Adrenal gland (tissue), 12 donors: Measurements from ENCODE around the gene PHF12. TPM values are rescaled to one million over a fixed set of nuclear protein-coding genes. Genes with fewer than 3 reads are reported as not detected.

ENCODE experiments used
- DNase-seq, 7 donors: peaks; one replicate each; pipeline ENCODE4 v3.0.0-alpha.2; 2019 to 2020
- H3K27ac ChIP-seq, 5 donors: fragments of 200-600 bp; sonication (generic) in 4 of 5; 1 replicate in 3 of 5; 2 replicates in 2 of 5; pipeline versions ENCODE4 v1.5.1 to v1.8.0; 2016 to 2020; ENCODE audit warnings: mild to moderate bottlenecking in 1 of 5
- H3K27me3 ChIP-seq: fragments of 200-600 bp; 2 replicates; pipeline ENCODE4 v1.8.0; 2021
- H3K36me3 ChIP-seq, 2 donors: fragments of 200-600 bp; replicated peaks in 1 of 2; 1 replicate in 1 of 2; 2 replicates in 1 of 2; pipeline versions ENCODE4 v1.5.1 to v1.8.0; 2018 to 2022
- H3K4me1 ChIP-seq, 2 donors: fragments of 200-600 bp; replicated peaks in 1 of 2; 1 replicate in 1 of 2; 2 replicates in 1 of 2; pipeline versions ENCODE4 v1.5.1 to v1.8.0; 2018 to 2021
- H3K4me3 ChIP-seq, 4 donors: fragments of 200-600 bp; sonication (generic) in 3 of 4; one replicate each; pipeline ENCODE4 v1.5.1; 2016 to 2018
- H3K9me3 ChIP-seq, 3 donors: fragments of 200-600 bp; sonication (generic) in 1 of 3; replicated peaks in 1 of 3; 1 replicate in 2 of 3; 2 replicates in 1 of 3; pipeline versions ENCODE4 v1.5.1 to v1.8.0; 2016 to 2021
- POLR2A ChIP-seq, 2 donors: fragments of 450-650 bp; IDR thresholded peaks; one replicate each; pipeline ENCODE4 v1.6.1; 2017; ENCODE audit warnings: antibody characterized with exemption in 2 of 2, mild to moderate bottlenecking in 2 of 2, moderate library complexity in 1 of 2
- WGBS, 4 donors: extraction: QIAGEN DNeasy Blood & Tissue Kit in 2 of 4; methylation state at CpG; one replicate each; pipeline versions ENCODE4 v1.1.5 to v1.1.7; 2013 to 2017; 5-methylcytosine and 5-hydroxymethylcytosine counted together
- intact Hi-C, 2 donors: fragments of 100-400 bp; cut with DNase I; formaldehyde crosslinking; loops; one replicate each; pipeline versions ENCODE4 v1.14.1 to v1.15.0; 2022 to 2023
- polyA plus RNA-seq, 3 donors: library from polyadenylated mRNA; stranded (reverse); fragments of 200-250 nt in 2 of 3; fragments of 350-450 nt in 1 of 3; fragmentation: Illumina TruSeq in 1 of 3; extraction: RNeasy Lipid Tissue Mini Kit (QIAGEN cat#74804) in 1 of 3; gene quantifications; one replicate each; pipeline ENCODE4 v1.2.3, GENCODE V29; 2013 to 2014
- total RNA-seq, 9 donors: library from RNA; depleted of rRNA in 4 of 9; stranded (reverse); fragments of >200 nt in 4 of 9; fragments of 120-200 nt in 1 of 9; fragmentation: NEBNext Ultra II Directional in 1 of 9; extraction: Animal tissue kit (Norgen Biotek cat#: 25700) in 1 of 9; gene quantifications; one replicate each; pipeline versions ENCODE4 v1.1.0 to v1.2.4, GENCODE V29; 2013 to 2023
- TF ChIP-seq, protein P1 (sequence below), 6 experiments: fragments of 450-650 bp in 4 of 6; fragments of 200-600 bp in 2 of 6; sonication (generic) in 1 of 6; IDR thresholded peaks; 1 replicate in 5 of 6; 2 replicates in 1 of 6; pipeline versions ENCODE4 v1.5.1 to v1.8.0; 2016 to 2021; ENCODE audit warnings: antibody characterized with exemption in 6 of 6, mild to moderate bottlenecking in 2 of 6, moderate library complexity in 1 of 6
- donor health status: healthy with polysubstance abuse.
- donor health status: Bipolar disorder and iron deficiency.
- donor health status: DM: yes; HTN: yes; CAD: no.
- donor health status: DM: no; HTN: no; CAD: no.
- donor health status: DM: no; HTN: no; CAD: no.
- donor health status: DM: yes; HTN: yes; CAD: no.

PHF12 gene
- total and polyA plus RNA-seq, 12 donors = 14.4 to 47.9 (median 26.3) TPM

- Histone ChIP-seq H3K9me3 (no peaks in the 10 kb centered on the region), H3K27me3 (no peaks in the 10 kb centered on the region), H3K36me3 (no peaks in the 10 kb centered on the region), H3K4me3 (no peak overlapping the region), H3K27ac (no peak overlapping the region), H3K4me1 (no peaks in the 10 kb centered on the region)
- WGBS, 4 donors = 76 to 84% (median 79%) methylated on average over 7 of the region's 7 CpGs
- TF ChIP-seq, protein P1, sequence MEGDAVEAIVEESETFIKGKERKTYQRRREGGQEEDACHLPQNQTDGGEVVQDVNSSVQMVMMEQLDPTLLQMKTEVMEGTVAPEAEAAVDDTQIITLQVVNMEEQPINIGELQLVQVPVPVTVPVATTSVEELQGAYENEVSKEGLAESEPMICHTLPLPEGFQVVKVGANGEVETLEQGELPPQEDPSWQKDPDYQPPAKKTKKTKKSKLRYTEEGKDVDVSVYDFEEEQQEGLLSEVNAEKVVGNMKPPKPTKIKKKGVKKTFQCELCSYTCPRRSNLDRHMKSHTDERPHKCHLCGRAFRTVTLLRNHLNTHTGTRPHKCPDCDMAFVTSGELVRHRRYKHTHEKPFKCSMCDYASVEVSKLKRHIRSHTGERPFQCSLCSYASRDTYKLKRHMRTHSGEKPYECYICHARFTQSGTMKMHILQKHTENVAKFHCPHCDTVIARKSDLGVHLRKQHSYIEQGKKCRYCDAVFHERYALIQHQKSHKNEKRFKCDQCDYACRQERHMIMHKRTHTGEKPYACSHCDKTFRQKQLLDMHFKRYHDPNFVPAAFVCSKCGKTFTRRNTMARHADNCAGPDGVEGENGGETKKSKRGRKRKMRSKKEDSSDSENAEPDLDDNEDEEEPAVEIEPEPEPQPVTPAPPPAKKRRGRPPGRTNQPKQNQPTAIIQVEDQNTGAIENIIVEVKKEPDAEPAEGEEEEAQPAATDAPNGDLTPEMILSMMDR (IDR thresholded peaks at IDR 0.05) = no peak
- no peak for TF ChIP-seq POLR2A (IDR thresholded peaks at IDR 0.05)
- no peak for DNase-seq
- intact Hi-C loops = no loop called here
These were observed 84.0 kb downstream of the PHF12 start for GRCh38 chr17:28867276-28867675.

- H3K36me3 ChIP-seq = peaks cover 0 to under 1% of the 10 kb centered on the region in 2 donors
- 66 to 88% (median 83%) methylated on average over 5 to 13 of the region's 13 CpGs for WGBS, 4 donors
- no peak overlapping the region for H3K4me3 ChIP-seq
- TF ChIP-seq, protein P1 (IDR thresholded peaks at IDR 0.05) = no peak
- no peak for TF ChIP-seq POLR2A (IDR thresholded peaks at IDR 0.05)
- no peaks in the 10 kb centered on the region for H3K4me1 ChIP-seq
- no peak for DNase-seq
- intact Hi-C loops = no loop called here
- H3K27me3 ChIP-seq = no peaks in the 10 kb centered on the region
- no peak overlapping the region for H3K27ac ChIP-seq
- H3K9me3 ChIP-seq = no peaks in the 10 kb centered on the region
These were observed 85.2 kb downstream of the PHF12 start for GRCh38 chr17:28865946-28866752.

GRCh38 chr17:28864991-28865849, 86.1 kb downstream of the PHF12 start:
- Histone ChIP-seq H3K9me3 (no peaks in the 10 kb centered on the region), H3K27ac (no peak overlapping the region), H3K36me3 (peaks cover 0 to 10% of the 10 kb centered on the region in 2 donors), H3K27me3 (no peaks in the 10 kb centered on the region), H3K4me3 (no peak overlapping the region), H3K4me1 (no peaks in the 10 kb centered on the region)
- 79 to 83% (median 82%) methylated on average over 8 to 11 of the region's 11 CpGs for WGBS, 4 donors
- TF ChIP-seq, protein P1 (IDR thresholded peaks at IDR 0.05) = no peak
- no peak for TF ChIP-seq POLR2A (IDR thresholded peaks at IDR 0.05)
- intact Hi-C loops = loop anchor here in 1 of 2 donors (5.0 kb wide), 1 partner anchor 32 kb away; the partner anchor contains the start of gene FLOT2
- no peak for DNase-seq

GRCh38 chr17:28863953-28864352, 87.4 kb downstream of the PHF12 start:
- H3K4me3 ChIP-seq = no peak overlapping the region
- H3K36me3 ChIP-seq = peaks cover 0 to 22% of the 10 kb centered on the region in 2 donors
- TF ChIP-seq POLR2A (IDR thresholded peaks at IDR 0.05) = no peak
- TF ChIP-seq, protein P1 (IDR thresholded peaks at IDR 0.05) = no peak
- no peaks in the 10 kb centered on the region for H3K27me3 ChIP-seq
- no peak for DNase-seq
- H3K27ac ChIP-seq = no peak overlapping the region
- H3K4me1 ChIP-seq = no peaks in the 10 kb centered on the region
- intact Hi-C loops = loop anchor here in 1 of 2 donors (5.0 kb wide), 1 partner anchor 33 kb away; the partner anchor contains the start of gene FLOT2
- WGBS, 4 donors = 87 to 100% (median 90%) methylated on average over 1 of the region's 1 CpG
- H3K9me3 ChIP-seq = no peaks in the 10 kb centered on the region
